ENCODE data around the gene BAZ2B.
"Not testable (repeated sequence)": the region's sequence is repeated elsewhere in the genome, so short reads cannot be mapped to it uniquely, and the experiment has no call there.

Gene BAZ2B

DNA sequence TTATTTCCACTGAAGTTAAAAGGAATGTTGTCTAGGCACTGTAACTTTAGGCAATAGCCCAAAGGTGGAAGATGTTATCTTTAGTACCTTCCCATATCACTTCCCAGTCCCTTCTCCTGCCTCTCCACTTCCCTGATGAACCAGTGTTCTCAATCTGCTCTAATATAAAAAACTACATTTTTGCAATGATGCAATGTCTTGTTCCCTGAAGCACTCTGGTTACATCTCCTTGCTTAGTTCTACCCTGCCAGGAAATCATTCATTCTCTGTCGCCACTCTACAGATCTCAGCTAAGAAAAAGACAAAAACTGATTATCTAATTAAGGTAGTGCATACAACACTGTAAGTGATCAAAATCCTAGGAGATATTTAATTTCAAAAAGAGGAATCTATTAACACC, 71.3 kb downstream of the BAZ2B start:
- no peaks in the 10 kb centered on the region for H3K4me1 ChIP-seq
- no peak overlapping the region for H3K9ac ChIP-seq
- no peak for TF ChIP-seq Cebpa-rat (IDR thresholded peaks at IDR 0.05)
- H3K9me3 ChIP-seq = peaks cover 11% of the 10 kb centered on the region
- no peaks in the 10 kb centered on the region for H4K20me1 ChIP-seq
- H3K4me2 ChIP-seq = no peak overlapping the region
- no peak overlapping the region for H3K4me3 ChIP-seq
- no peak overlapping the region for H3K27ac ChIP-seq
- no peaks in the 10 kb centered on the region for H3K27me3 ChIP-seq
- H3K36me3 ChIP-seq = peaks cover 23% of the 10 kb centered on the region

DNA sequence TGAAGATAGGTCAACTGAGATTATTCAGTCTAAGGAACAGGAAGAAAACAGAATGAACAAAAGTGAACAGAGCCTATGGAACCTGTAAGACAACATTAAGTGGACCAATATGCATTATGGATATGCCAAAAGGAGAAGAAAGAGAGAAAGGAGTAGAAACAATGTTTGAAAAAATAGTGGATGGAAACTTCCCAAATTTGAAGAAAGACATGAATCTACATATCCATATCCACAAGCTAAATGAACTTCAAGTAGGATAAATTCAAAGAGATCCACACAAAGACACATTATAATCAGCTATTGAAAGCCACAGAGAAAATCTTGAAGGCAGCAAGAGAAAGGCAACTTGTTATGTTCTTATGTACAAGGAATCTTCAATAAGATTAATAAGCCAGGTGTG, 74.2 kb downstream of the BAZ2B start:
- H4K20me1 ChIP-seq = no peaks in the 10 kb centered on the region
- no peak overlapping the region for H3K27ac ChIP-seq
- no peaks in the 10 kb centered on the region for H3K27me3 ChIP-seq
- no peak overlapping the region for H3K4me3 ChIP-seq
- peaks cover 11% of the 10 kb centered on the region for H3K9me3 ChIP-seq
- no peaks in the 10 kb centered on the region for H3K4me1 ChIP-seq
- H3K9ac ChIP-seq = no peak overlapping the region
- TF ChIP-seq Cebpa-rat (IDR thresholded peaks at IDR 0.05) = no peak
- no peak overlapping the region for H3K4me2 ChIP-seq
- peaks cover 21% of the 10 kb centered on the region for H3K36me3 ChIP-seq

DNA sequence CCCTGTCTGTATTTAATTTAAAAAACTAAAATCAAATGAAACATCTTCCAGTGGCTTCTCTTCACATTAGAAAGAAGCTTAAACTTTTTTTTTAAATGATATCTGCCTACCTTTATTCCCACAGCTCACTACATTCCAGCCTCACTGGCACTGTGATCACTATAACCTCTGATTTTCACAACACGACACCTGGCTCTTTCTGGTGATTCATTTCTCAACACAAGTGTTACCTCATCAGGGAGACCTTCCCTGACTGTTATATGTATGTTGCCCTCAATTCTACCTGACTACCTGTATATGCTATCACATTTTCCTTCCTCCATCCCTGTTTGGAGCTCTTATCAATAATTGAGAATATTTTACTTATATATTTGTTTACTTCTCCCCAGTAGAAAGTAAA, 76.6 kb downstream of the BAZ2B start:
- no peaks in the 10 kb centered on the region for H3K4me1 ChIP-seq
- H4K20me1 ChIP-seq = no peaks in the 10 kb centered on the region
- no peaks in the 10 kb centered on the region for H3K27me3 ChIP-seq
- no peak overlapping the region for H3K27ac ChIP-seq
- no peak overlapping the region for H3K4me2 ChIP-seq
- no peak overlapping the region for H3K4me3 ChIP-seq
- peaks cover 11% of the 10 kb centered on the region for H3K9me3 ChIP-seq
- peaks cover 21% of the 10 kb centered on the region for H3K36me3 ChIP-seq
- no peak for TF ChIP-seq Cebpa-rat (IDR thresholded peaks at IDR 0.05)
- no peak overlapping the region for H3K9ac ChIP-seq

DNA sequence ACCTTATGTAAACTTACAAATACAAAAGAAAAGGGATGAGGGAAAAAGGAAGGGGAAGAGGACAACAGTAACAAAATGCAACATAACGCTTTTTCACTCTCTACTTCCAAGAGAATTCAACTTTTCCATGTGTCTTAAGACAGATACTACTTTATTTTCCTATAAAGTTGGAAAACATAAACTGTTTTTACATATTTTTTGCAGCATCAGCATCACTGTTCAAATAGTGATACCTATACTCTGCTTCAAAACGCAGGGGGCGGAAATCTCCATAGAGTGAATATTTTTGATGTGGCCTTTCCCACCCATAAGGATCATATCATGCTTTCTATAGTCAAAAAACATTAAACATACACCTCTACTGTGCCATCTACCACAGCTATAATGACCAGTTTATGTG, 77.5 kb downstream of the BAZ2B start:
- H3K4me1 ChIP-seq = no peaks in the 10 kb centered on the region
- no peak overlapping the region for H3K4me3 ChIP-seq
- no peaks in the 10 kb centered on the region for H3K27me3 ChIP-seq
- H4K20me1 ChIP-seq = no peaks in the 10 kb centered on the region
- H3K9me3 ChIP-seq = peaks cover 11% of the 10 kb centered on the region
- TF ChIP-seq Cebpa-rat (IDR thresholded peaks at IDR 0.05) = no peak
- H3K9ac ChIP-seq = no peak overlapping the region
- no peak overlapping the region for H3K4me2 ChIP-seq
- H3K36me3 ChIP-seq = peaks cover 21% of the 10 kb centered on the region
- no peak overlapping the region for H3K27ac ChIP-seq

DNA sequence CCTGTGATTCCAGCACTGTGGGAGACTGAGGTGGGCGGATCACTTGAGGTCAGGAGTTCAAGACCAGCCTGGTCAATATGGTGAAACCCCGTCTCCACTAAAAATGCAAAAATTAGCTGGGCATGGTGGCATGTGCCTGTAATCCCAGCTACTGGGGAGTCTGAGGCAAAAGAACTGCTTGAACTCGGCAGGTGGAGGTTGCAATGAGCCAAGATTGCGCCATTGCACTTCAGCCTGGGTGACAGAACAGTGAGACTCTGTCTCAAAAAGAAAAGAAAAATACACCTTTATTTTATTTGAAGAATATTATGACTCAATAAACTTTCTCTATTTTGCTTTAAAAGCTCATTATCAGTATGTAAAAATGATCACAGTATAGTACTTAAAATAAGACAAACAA, 81.1 kb downstream of the BAZ2B start:
- H3K4me1 ChIP-seq, H3K27me3 ChIP-seq, H3K9ac ChIP-seq, H3K9me3 ChIP-seq, H4K20me1 ChIP-seq, H3K36me3 ChIP-seq, H3K4me3 ChIP-seq, H3K27ac ChIP-seq, H3K4me2 ChIP-seq: not testable (repeated sequence)

DNA sequence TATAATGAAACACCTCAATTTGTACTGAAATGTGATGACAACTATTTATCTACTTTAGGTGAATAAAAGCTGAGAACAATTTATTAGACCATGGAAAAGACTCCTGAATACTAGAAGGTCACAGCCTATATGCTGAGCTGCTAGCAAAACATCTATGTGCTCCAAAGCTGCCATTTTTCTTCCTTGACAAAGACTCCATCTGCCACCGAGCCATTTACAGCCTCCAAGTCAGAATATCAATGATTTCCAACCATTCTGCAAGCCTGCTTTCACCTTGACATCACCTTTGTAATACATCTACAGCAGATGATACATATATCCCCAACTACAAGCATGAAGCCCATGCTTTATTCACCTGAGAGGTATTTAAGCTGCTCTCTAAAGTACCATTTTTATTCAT, 84.9 kb downstream of the BAZ2B start:
- no peak for TF ChIP-seq Cebpa-rat (IDR thresholded peaks at IDR 0.05)

DNA sequence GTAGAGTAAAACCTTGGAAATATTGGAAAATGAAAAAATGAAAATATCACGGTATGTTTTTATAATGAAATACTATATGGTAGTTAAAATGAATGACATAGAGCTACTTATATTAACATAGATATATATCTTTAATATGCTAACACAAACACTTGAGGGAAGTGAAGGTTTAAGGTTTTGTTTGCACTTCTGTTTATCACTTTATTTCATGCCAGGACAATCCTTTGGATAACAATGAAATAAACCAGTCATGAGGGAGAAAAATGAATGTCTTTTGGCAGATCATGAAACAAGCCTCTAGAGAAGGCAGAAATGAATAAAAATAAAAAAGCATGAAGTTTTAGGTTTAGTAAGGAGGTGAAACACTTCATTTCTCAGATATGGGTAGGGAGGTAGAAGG, 89.9 kb downstream of the BAZ2B start:
- Histone ChIP-seq H3K4me2 (no peak overlapping the region), H3K27ac (no peak overlapping the region), H3K4me3 (no peak overlapping the region), H3K9me3 (no peaks in the 10 kb centered on the region), H3K9ac (no peak overlapping the region), H3K4me1 (no peaks in the 10 kb centered on the region), H3K27me3 (no peaks in the 10 kb centered on the region), H4K20me1 (no peaks in the 10 kb centered on the region), H3K36me3 (0 out of 2 replicates have a peak, but pooled peaks cover 8% of the 10 kb centered on the region)
- TF ChIP-seq Cebpa-rat (IDR thresholded peaks at IDR 0.05) = no peak

More for the DNA sequence above, 84.9 kb downstream of the BAZ2B start:
- no peaks in the 10 kb centered on the region for H3K27me3 ChIP-seq
- no peaks in the 10 kb centered on the region for H4K20me1 ChIP-seq
- H3K4me2 ChIP-seq = no peak overlapping the region
- no peaks in the 10 kb centered on the region for H3K9me3 ChIP-seq
- no peaks in the 10 kb centered on the region for H3K4me1 ChIP-seq
- H3K36me3 ChIP-seq = 0 out of 2 replicates have a peak, but pooled peaks cover 8% of the 10 kb centered on the region
- no peak overlapping the region for H3K27ac ChIP-seq
- H3K9ac ChIP-seq = no peak overlapping the region
- H3K4me3 ChIP-seq = no peak overlapping the region

DNA sequence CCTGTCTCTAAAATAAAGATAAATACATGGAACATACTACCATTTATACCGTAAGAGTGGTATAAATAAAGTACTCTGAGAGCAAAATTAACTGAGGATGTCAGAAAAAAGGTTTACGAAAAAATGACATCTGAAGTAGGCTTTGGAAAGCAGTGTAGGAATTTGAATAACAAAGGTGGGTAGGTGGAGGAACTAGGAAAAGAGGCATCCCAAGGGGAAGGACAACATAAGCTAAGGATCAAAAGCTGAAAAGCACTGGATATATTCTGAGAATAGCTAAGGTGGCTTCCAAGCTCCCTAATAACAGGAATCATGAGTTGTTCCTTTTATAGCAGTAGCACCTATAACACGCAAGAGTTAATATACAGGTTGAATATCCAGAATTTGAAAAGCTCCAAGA, 91.3 kb downstream of the BAZ2B start:
- Histone ChIP-seq H3K4me2 (no peak overlapping the region), H3K27ac (no peak overlapping the region), H3K36me3 (0 out of 2 replicates have a peak, but pooled peaks cover 8% of the 10 kb centered on the region), H3K9ac (no peak overlapping the region), H4K20me1 (no peaks in the 10 kb centered on the region), H3K27me3 (no peaks in the 10 kb centered on the region), H3K4me3 (no peak overlapping the region), H3K4me1 (no peaks in the 10 kb centered on the region), H3K9me3 (no peaks in the 10 kb centered on the region)
- TF ChIP-seq Cebpa-rat (IDR thresholded peaks at IDR 0.05) = no peak

DNA sequence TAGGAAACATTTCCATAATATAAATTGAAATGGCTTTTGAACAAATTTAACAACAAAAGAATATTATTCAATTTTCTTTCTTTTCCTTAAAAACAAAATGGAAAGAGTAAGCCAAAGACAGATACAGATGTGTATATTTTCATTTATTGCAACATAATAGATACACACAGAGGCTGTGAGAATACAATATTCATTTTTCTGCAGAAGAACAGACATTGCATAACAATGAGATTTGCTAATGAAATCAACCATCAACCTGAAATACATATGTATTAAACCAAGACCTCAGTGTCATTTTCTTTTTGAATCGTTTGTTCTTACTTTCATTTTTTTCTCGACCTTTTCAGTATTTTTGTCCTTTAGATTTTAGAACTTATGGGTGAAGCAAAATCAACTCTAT, 95.1 kb downstream of the BAZ2B start:
- Histone ChIP-seq H3K36me3 (no peaks in the 10 kb centered on the region), H4K20me1 (no peaks in the 10 kb centered on the region), H3K9me3 (0 out of 2 replicates have a peak, but pooled peaks cover 3% of the 10 kb centered on the region), H3K4me3 (no peak overlapping the region), H3K27me3 (no peaks in the 10 kb centered on the region), H3K27ac (no peak overlapping the region), H3K9ac (no peak overlapping the region), H3K4me2 (no peak overlapping the region), H3K4me1 (peaks cover 8% of the 10 kb centered on the region)
- TF ChIP-seq Cebpa-rat (IDR thresholded peaks at IDR 0.05) = no peak

DNA sequence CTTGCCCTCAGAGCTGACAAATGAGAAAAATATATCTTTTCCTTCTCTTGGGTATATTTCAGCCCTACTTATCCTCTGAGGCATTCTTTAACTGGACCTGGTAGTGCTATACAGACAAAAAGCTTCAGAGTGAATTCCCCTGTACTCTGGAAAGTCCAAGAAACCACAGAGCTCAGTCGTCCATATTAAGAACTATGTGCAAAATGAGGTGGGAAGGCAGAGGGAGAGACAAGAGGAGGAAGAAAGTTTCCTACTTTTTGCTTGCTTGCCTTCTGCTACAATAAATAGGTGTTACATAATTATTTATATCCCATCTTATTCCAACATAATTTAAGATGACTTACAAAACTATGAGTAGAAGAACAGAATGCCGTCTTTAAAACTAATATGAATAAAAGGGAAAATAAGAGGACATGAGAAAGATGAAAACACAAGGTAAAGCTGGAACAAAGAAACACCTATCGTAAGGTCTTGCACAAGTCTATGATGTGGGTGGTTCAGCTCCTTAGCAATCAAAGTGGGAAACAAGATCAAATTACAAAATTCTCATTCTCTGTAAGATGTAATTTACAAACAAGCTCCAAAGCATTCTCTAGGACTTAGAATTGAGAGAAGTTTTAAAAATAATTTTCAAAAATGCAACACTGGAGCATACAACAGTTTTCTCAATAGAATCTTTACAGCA, 97.9 kb downstream of the BAZ2B start:
- Histone ChIP-seq H3K9ac (no peak overlapping the region), H3K9me3 (0 out of 2 replicates have a peak, but pooled peaks cover 3% of the 10 kb centered on the region), H3K4me3 (no peak overlapping the region), H3K27ac (no peak overlapping the region), H4K20me1 (no peaks in the 10 kb centered on the region; the same call in 1 of the 2 replicates), H3K27me3 (no peaks in the 10 kb centered on the region), H3K4me2 (no peak overlapping the region), H3K36me3 (no peaks in the 10 kb centered on the region), H3K4me1 (peaks cover 11% of the 10 kb centered on the region)
- no peak for TF ChIP-seq Cebpa-rat (IDR thresholded peaks at IDR 0.05)
